ENCODE data around the gene LAMC3. TPM values are rescaled to one million over a fixed set of nuclear protein-coding genes. Genes with fewer than 3 reads are reported as not detected.
"Not testable (repeated sequence)": the region's sequence is repeated elsewhere in the genome, so short reads cannot be mapped to it uniquely, and the experiment has no call there.

LAMC3 gene
- total RNA-seq, 1 experiment from 2014 or later, result 2.9 TPM

GRCh38 chr9:130997925-130998596 lies 10.9 kb upstream of the LAMC3 start:
- in situ Hi-C loops (cut with HindIII; ENCODE audit: low pct_unique_long_range_greater_than_20kb, low sequenced_read_pairs), result no loop called here
- peak; percentile 78 for DNase-seq (ENCODE audit: low read depth, low spot score)

DNA sequence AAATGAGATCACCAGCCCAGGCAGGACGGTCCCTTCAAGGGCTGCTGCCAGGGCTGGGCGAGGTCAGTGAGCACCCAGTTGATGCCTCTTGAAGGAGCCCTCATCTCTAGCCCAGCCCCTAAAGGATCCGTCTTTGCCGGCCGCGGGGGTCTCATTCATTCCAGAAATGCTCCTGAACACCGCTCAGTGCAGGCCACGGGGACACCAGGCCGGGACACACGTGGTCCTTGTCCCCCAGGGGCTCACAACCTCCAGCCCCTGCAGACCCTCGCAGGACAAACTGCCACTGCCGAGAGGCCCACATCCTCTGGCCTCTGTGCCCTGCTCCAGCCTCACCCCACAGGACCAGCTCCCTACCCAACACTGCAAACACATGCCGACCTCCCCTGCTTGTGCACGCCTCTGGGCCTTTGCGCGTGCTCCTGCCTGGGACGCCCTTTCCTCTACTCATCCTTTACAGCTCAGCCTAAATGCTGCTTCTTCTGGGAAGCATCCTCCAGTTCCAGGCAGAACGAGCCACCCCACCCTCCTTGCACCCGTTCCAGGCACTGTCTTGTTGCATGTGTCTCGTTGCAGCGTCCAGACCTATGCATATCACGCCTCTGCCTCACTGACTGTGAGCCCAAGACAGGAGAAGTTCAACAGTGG lies 10.3 kb upstream of the LAMC3 start:
- in situ Hi-C loops (cut with HindIII; ENCODE audit: low pct_unique_long_range_greater_than_20kb, low sequenced_read_pairs), result no loop called here
- no peak for DNase-seq (ENCODE audit: low read depth, low spot score)

DNA sequence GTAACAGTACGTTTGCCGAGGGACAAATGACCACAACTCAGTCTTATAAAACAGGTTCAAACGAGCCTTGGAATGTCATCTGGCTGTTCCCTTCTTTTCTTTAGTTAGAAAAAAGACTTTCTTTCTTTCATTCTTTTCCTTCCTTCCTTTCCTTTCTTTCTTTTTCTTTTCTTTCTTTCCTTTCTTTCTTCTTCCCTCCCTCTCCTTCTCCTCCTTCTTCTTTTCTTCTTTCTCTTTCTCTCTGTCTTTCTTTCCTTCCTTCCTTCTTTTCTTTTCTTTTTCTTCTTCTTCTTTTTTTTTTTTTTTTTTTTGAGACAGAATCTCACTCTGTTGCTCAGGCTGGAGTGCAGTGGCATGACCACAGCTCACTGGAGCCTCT lies 9.7 kb upstream of the LAMC3 start:
- in situ Hi-C loops (cut with HindIII; ENCODE audit: low pct_unique_long_range_greater_than_20kb, low sequenced_read_pairs), result no loop called here
- DNase-seq (ENCODE audit: low read depth, low spot score), result no peak

DNA sequence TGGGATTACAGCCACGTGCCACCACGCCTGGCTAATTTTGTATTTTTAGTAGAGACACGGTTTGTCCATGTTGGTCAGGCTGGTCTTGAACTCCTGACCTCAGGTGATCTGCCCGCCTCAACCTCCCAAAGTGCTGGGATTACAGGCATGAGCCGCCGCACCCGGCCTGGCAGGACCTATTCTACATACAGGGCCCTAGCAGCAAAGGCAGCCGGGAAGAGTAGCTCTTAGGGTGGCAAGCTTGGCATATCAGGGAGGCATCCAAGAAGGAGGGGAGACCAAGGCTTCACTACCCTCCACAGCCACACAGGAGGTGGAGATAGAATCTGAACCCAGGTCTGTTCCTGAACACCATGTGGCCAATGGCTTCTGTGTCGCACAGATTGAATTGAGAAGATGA lies 8.4 kb upstream of the LAMC3 start:
- DNase-seq (ENCODE audit: low read depth, low spot score); in situ Hi-C loops (cut with HindIII; ENCODE audit: low pct_unique_long_range_greater_than_20kb, low sequenced_read_pairs): not testable (repeated sequence)

- no peak for DNase-seq (ENCODE audit: low read depth, low spot score)
- in situ Hi-C loops (cut with HindIII; ENCODE audit: low pct_unique_long_range_greater_than_20kb, low sequenced_read_pairs), result no loop called here
Observed at GRCh38 chr9:131001021-131001420, 8.0 kb upstream of the LAMC3 start.

GRCh38 chr9:131001990-131002389 lies 7.0 kb upstream of the LAMC3 start:
- no peak for DNase-seq (ENCODE audit: low read depth, low spot score)
- in situ Hi-C loops (cut with HindIII; ENCODE audit: low pct_unique_long_range_greater_than_20kb, low sequenced_read_pairs), result no loop called here

- DNase-seq (ENCODE audit: low read depth, low spot score), result no peak
- in situ Hi-C loops (cut with HindIII; ENCODE audit: low pct_unique_long_range_greater_than_20kb, low sequenced_read_pairs), result no loop called here
Observed at GRCh38 chr9:131006601-131007000, 2.4 kb upstream of the LAMC3 start.

DNA sequence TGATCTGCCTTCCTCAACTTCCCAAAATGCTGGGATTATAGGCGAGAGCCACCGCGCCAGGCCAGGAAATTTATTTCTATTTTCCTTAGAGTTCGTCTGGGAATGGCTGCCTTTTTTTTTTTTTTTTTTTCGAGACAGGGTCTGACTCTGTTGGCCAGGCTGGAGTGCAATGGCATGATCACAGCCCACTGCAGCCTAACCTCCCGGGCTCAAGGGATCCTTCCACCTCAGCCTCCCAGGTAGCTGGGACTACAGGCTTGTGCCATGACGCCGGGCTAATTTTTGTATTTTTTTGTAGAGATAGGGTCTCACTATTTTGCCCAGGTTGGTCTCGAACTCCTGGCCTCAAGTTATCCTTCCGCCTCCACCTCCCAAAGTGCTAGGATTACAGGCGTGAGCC lies 888 bp upstream of the LAMC3 start:
- in situ Hi-C loops (cut with HindIII; ENCODE audit: low pct_unique_long_range_greater_than_20kb, low sequenced_read_pairs), result no loop called here
- no peak for DNase-seq (ENCODE audit: low read depth, low spot score)

- DNase-seq (ENCODE audit: low read depth, low spot score), result peak; percentile 14
- in situ Hi-C loops (cut with HindIII; ENCODE audit: low pct_unique_long_range_greater_than_20kb, low sequenced_read_pairs), result no loop called here
Observed at GRCh38 chr9:131008563-131008908, 438 bp upstream of the LAMC3 start.

GRCh38 chr9:131010482-131011273 lies 1.7 kb downstream of the LAMC3 start:
- no peak for DNase-seq (ENCODE audit: low read depth, low spot score)
- in situ Hi-C loops (cut with HindIII; ENCODE audit: low pct_unique_long_range_greater_than_20kb, low sequenced_read_pairs), result no loop called here

DNA sequence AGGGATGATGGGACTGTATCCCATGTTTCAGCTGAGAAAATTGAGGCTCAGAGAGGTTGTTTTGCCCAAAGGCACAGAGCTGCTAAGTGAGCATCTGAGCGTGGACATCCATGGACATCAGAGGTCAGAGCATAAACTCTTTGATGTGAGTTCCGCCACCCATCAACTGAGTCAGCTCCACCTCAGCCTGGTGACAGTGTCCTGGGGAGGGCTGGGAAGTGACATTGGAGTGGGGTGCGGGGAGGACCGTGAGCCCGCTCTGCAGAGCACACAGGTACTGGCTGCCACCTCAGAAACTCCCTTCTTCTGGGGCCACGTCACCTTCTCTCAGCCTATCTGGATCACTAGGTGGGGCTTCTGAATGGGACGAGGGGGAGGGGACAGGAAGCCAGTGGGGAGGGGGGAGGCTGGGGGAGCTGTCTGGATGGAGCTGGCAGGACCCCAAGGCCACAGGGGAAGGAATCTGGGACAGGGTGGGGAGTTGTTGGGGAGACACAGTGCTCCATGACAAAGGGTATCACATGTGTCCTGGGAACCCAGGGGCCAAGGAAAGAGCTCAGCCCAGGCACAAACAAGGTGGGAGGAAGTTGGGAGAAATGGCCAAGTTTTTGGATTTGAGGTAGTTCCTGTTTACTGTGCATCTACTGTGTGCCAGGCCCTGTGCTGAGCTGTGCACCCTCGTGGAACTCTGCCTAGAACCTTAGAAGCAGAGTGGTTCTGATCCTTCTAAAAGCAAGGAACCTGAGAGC lies 2.5 kb downstream of the LAMC3 start:
- no peak for DNase-seq (ENCODE audit: low read depth, low spot score)
- in situ Hi-C loops (cut with HindIII; ENCODE audit: low pct_unique_long_range_greater_than_20kb, low sequenced_read_pairs), result no loop called here

DNA sequence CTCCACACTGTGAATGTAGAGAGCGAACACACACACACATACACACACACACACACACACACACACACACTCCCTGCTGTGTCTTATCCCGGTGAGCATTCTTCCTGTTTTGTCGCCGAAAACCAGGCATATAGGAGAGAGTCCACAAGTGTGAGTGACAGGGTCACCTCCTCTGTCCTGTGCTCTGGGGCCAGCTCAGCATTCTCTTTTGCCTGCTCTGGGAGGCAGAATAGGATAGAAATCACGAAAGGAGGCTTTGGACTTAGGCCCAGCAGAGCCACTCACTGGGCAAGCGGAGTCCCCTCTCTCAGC lies 3.0 kb downstream of the LAMC3 start:
- in situ Hi-C loops (cut with HindIII; ENCODE audit: low pct_unique_long_range_greater_than_20kb, low sequenced_read_pairs), result no loop called here

GRCh38 chr9:131012396-131012917 lies 3.5 kb downstream of the LAMC3 start:
- no peak for DNase-seq (ENCODE audit: low read depth, low spot score)
- in situ Hi-C loops (cut with HindIII; ENCODE audit: low pct_unique_long_range_greater_than_20kb, low sequenced_read_pairs), result no loop called here

More for the DNA sequence above, 3.0 kb downstream of the LAMC3 start:
- DNase-seq (ENCODE audit: low read depth, low spot score), result no peak

GRCh38 chr9:131013015-131013755 lies 4.2 kb downstream of the LAMC3 start:
- no peak for DNase-seq (ENCODE audit: low read depth, low spot score)
- in situ Hi-C loops (cut with HindIII; ENCODE audit: low pct_unique_long_range_greater_than_20kb, low sequenced_read_pairs), result no loop called here

DNA sequence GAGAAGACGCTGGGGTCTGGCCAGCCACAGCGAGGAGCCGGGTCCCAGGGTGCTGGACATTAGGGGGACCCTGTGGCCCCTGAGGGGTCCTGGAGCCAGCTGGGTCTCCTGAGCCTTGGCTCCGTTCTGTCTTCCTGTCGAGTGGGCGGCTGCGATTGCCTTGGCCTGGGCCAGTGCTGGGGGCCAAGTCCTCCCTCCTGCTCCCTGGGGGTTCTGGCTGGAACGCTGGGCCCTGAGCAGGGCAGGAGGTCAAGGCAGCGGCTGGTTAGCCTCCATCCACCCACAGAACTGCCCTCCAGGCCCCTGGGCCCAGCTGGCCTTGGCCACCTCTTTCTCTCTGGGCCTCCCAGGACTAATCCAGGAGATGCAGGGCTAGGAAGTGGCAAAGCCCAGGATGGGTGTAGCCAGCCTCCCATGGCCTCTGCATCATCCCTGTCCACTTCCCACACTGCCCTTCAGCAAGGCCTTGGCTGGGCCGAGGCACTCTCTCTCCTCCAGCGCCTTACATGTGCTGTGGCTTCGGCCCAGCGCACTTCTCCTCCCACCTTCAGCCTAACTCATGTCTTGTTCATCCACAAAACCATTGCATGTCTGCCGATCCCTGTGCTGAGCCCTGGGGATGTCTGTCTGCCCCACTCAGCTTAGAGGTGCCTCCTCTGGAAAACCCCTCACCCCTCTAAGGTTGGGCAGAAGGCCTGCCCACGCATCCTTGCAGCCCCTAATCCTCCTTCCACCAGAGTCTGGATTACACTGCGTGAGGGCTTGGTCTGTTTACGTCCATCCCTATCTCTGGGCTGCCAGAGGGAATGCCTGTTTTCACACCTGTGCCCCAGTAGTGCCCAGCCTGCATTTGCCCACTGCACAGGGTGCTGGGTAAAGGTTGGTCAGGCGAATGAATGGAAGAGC lies 5.0 kb downstream of the LAMC3 start:
- DNase-seq (ENCODE audit: low read depth, low spot score), result no peak
- in situ Hi-C loops (cut with HindIII; ENCODE audit: low pct_unique_long_range_greater_than_20kb, low sequenced_read_pairs), result no loop called here

DNA sequence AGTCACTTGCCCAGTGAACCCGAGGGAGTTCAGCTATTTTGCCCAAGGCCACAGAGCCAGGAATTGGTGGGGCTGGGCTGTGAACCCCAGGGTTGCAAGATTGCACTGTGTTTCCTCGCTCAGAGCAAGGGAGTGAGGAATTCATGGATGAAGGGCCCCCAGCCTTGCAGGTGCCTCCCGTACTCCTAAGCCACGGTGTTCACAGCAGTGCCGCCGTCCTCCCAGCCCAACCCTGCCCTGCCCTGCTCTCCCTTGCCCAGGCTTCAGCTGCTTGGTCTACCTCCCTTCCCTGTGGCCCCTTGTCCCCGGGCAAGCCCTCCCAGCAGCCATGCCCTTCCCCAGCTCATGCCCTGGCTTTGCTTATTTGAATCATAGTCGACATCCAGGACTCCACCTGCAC lies 6.1 kb downstream of the LAMC3 start:
- in situ Hi-C loops (cut with HindIII; ENCODE audit: low pct_unique_long_range_greater_than_20kb, low sequenced_read_pairs), result no loop called here
- no peak for DNase-seq (ENCODE audit: low read depth, low spot score)
